ENCODE data around the gene CCL22. TPM values are rescaled to one million over a fixed set of nuclear protein-coding genes. Genes with fewer than 3 reads are reported as not detected.
"Not testable (repeated sequence)": the region's sequence is repeated elsewhere in the genome, so short reads cannot be mapped to it uniquely, and the experiment has no call there.

CCL22 gene
- total and polyA plus RNA-seq, 2 of the 4 experiments (the other 2 are of a cell fraction) = not detected

GRCh38 chr16:57373117-57373947 is 14.7 kb downstream of the CCL22 start (continued):
- TF ChIP-seq MAFK (IDR thresholded peaks at IDR 0.05; ENCODE audit: low read depth, low read length) = no peak

DNA sequence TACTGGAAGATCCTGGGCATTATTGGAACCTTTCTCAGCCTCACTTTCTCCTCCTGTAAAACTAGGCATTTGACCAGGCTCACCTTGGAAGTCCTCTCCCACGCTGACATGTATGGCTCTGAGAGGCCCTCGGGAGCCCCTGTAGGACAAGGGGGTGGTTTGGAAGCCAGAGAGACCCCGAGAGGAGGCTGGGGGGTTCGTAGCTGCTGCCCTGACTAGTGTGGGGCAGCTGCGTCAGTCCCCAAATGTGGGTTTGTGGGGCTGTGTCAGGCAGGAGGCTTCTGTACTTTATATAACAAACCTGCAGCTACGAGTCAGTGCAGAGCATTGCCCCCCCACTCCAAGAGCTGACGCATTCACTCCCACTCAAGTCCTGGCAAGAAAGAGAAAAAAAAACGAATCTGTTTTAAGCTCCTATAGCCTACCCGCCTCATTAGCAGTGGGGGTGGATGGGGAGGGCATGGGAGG is 15.5 kb downstream of the CCL22 start:
- Histone ChIP-seq H2BK120ac (ENCODE audit: low read depth, low read length) (no peak overlapping the region), H2AK5ac (ENCODE audit: low read depth, low read length) (no peak overlapping the region), H4K8ac (ENCODE audit: low read depth in 2 of 2, low read length in 2 of 2) (no peak overlapping the region), H3K56ac (ENCODE audit: extremely low read depth, insufficient read depth, low read length) (no peak overlapping the region), H4K91ac (ENCODE audit: insufficient read depth, low read depth, low read length) (no peak overlapping the region), H2BK15ac (ENCODE audit: low read depth, low read length) (no peak overlapping the region), H3K14ac (replicated peaks; ENCODE audit: low read depth, low read length) (no peak overlapping the region), H3K4ac (ENCODE audit: low read depth, low read length) (no peak overlapping the region), H4K5ac (ENCODE audit: low read depth, low read length) (no peak overlapping the region), H2BK20ac (ENCODE audit: low read depth, low read length) (no peak overlapping the region), H4K20me1 (ENCODE audit: insufficient read depth, low read length) (no peaks in the 10 kb centered on the region), H3K4me3 (ENCODE audit: insufficient read depth, low read depth, low read length) (no peak overlapping the region), H2BK5ac (ENCODE audit: low read depth, low read length, poor library complexity, severe bottlenecking) (no peak overlapping the region), H3K23ac (ENCODE audit: low read depth, low read length) (no peak overlapping the region), H3K9me1 (ENCODE audit: insufficient read depth, low read length) (no peaks in the 10 kb centered on the region), H3K36me3 (ENCODE audit: control insufficient read depth, insufficient read depth, low read length) (no peaks in the 10 kb centered on the region), H3K9ac (ENCODE audit: low read depth, low read length) (no peak overlapping the region), H3K18ac (ENCODE audit: low read depth, low read length) (no peak overlapping the region), H2AFZ (replicated peaks; ENCODE audit: low read length, poor library complexity) (peak overlapping the region; percentile 17), H3K4me2 (ENCODE audit: low read depth, low read length) (no peak overlapping the region), H3K79me1 (ENCODE audit: low read depth in 1 of 2, low read length in 2 of 2) (no peaks in the 10 kb centered on the region), H2AK9ac (replicated peaks; ENCODE audit: low read depth, low read length, poor library complexity) (no peak overlapping the region), H3K9me3 (ENCODE audit: control insufficient read depth, insufficient read depth, low read length) (no peaks in the 10 kb centered on the region), H3K27ac (ENCODE audit: insufficient read depth, low read length) (no peak overlapping the region), H3K27me3 (ENCODE audit: control insufficient read depth, insufficient read depth, low read length) (peaks cover 46% of the 10 kb centered on the region), H3K4me1 (ENCODE audit: control insufficient read depth, insufficient read depth, low read length) (peaks cover 9% of the 10 kb centered on the region; the same call in 1 of the 2 replicates)
- no peak for TF ChIP-seq RAD21 (IDR thresholded peaks at IDR 0.05; ENCODE audit: low read length)
- TF ChIP-seq MAZ (IDR thresholded peaks at IDR 0.05; ENCODE audit: borderline replicate concordance, low read depth, low read length) = peak; percentile 46; the same call in 1 of the 2 replicates
- peak; percentile 62 for DNase-seq
- intact Hi-C loops (cut with micrococcal nuclease) (loop anchor here (5.0 kb wide), 1 partner anchor 47 kb away; no protein-coding TSS in a partner anchor), in situ Hi-C loops (cut with MboI; ENCODE audit: low sequenced_read_pairs) (no loop called here), dilution Hi-C loops (cut with HindIII; ENCODE audit: low sequenced_read_pairs, unreplicated experiment) (no loop called here)
- ATAC-seq (ENCODE audit: low read depth) = no peak
- WGBS, 2 experiments (ENCODE audit: extremely low coverage in 2 of 2, insufficient read length in 1 of 2) = no CpG with 5 or more reads among the region's 9 CpGs
- CTCF ChIA-PET = no interaction called here
- POLR2A ChIA-PET (ENCODE audit: unreplicated experiment) = no interaction called here
- no TSS peak for BruUV-seq (replicated peaks)

GRCh38 chr16:57374925-57375465 is 16.4 kb downstream of the CCL22 start:
- H2AK9ac ChIP-seq (replicated peaks; ENCODE audit: low read depth, low read length, poor library complexity); H3K23ac ChIP-seq (ENCODE audit: low read depth, low read length); H3K56ac ChIP-seq (ENCODE audit: extremely low read depth, insufficient read depth, low read length); H4K20me1 ChIP-seq (ENCODE audit: insufficient read depth, low read length); H3K36me3 ChIP-seq (ENCODE audit: control insufficient read depth, insufficient read depth, low read length); BruUV-seq (replicated peaks); DNase-seq; H3K4me2 ChIP-seq (ENCODE audit: low read depth, low read length); H3K79me1 ChIP-seq (ENCODE audit: low read depth in 1 of 2, low read length in 2 of 2); H3K9me1 ChIP-seq (ENCODE audit: insufficient read depth, low read length); H2BK120ac ChIP-seq (ENCODE audit: low read depth, low read length); in situ Hi-C loops (cut with MboI; ENCODE audit: low sequenced_read_pairs); H3K9me3 ChIP-seq (ENCODE audit: control insufficient read depth, insufficient read depth, low read length); H4K8ac ChIP-seq (ENCODE audit: low read depth in 2 of 2, low read length in 2 of 2); H3K4me3 ChIP-seq (ENCODE audit: insufficient read depth, low read depth, low read length); dilution Hi-C loops (cut with HindIII; ENCODE audit: low sequenced_read_pairs, unreplicated experiment); H3K14ac ChIP-seq (replicated peaks; ENCODE audit: low read depth, low read length); H3K27ac ChIP-seq (ENCODE audit: insufficient read depth, low read length); H2AK5ac ChIP-seq (ENCODE audit: low read depth, low read length); H3K9ac ChIP-seq (ENCODE audit: low read depth, low read length); H2BK15ac ChIP-seq (ENCODE audit: low read depth, low read length); H2BK20ac ChIP-seq (ENCODE audit: low read depth, low read length); POLR2A ChIA-PET (ENCODE audit: unreplicated experiment); H4K5ac ChIP-seq (ENCODE audit: low read depth, low read length); H3K4me1 ChIP-seq (ENCODE audit: control insufficient read depth, insufficient read depth, low read length); H2BK5ac ChIP-seq (ENCODE audit: low read depth, low read length, poor library complexity, severe bottlenecking); H2AFZ ChIP-seq (replicated peaks; ENCODE audit: low read length, poor library complexity); CTCF ChIA-PET; H3K18ac ChIP-seq (ENCODE audit: low read depth, low read length); ATAC-seq (ENCODE audit: low read depth); H3K4ac ChIP-seq (ENCODE audit: low read depth, low read length); H4K91ac ChIP-seq (ENCODE audit: insufficient read depth, low read depth, low read length): not testable (repeated sequence)
- peaks cover 38% of the 10 kb centered on the region for H3K27me3 ChIP-seq (ENCODE audit: control insufficient read depth, insufficient read depth, low read length)
- no CpG with 5 or more reads among the region's 8 CpGs for WGBS, 2 experiments (ENCODE audit: extremely low coverage in 2 of 2, insufficient read length in 1 of 2)
- intact Hi-C loops (cut with micrococcal nuclease) = loop anchor here (5.0 kb wide), 1 partner anchor 48 kb away; no protein-coding TSS in a partner anchor

All from IMR-90 (cell line).